Measurements from ENCODE around the gene ANKRD31.
"Not testable (repeated sequence)": the region's sequence is repeated elsewhere in the genome, so short reads cannot be mapped to it uniquely, and the experiment has no call there.

ANKRD31 gene, protein sequence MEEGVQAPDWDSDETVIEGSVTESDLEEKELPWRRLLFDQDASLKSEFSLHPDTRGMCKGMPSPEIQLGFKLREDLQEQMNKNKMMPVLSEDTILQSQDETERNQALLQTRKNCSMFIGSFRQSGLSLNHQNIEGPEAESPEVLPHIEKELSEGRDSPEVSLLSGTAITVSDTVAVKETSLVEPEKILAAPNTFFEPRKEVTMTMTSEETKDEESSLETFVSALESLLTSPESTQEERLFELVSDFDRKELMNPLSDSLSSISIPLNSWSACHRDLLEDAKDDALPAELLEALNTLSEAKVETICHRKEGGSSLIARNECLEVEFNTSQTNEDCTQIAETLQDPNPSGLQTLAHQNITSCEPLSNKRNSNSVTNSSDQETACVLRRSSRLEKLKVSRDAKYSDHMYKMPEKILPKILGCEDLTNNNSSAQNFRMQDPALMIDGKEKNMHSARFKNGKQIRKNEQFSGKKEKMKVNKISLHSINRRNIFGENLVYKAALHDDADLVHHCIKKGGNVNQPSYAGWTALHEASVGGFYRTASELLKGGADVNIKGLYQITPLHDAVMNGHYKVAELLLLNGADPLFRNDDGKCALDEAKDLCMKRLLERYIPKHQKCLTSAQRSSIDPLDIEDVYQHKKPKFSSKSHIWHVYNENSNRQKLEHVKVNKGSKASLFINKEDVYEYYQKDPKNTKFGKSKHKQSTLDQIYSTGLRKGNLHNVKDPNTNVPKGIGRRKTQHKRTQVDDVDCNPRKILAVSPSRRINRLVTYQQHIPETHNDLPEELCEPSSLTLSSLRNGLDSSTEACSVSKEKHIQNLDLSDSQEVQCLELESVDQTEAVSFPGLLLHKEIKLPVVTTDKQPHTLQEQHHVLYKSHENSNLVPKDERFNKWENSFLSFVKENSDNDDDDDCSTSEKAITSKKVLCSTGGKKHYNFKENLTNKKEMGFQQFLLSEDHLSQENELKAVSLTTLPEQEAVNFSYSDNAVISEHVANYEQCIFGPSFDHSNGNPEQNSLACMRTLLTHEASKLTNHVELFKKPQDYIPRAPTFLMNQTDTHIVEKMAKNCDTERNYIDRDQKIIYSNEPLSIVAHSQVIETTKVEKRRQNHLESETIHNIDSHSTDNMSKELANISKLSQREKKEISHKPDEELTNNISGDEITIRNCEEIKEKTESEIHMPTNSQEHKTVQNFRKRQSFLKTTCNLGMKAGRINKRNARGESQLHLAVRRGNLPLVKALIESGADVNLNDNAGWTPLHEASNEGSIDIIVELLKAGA (N-terminal part only)

DNA sequence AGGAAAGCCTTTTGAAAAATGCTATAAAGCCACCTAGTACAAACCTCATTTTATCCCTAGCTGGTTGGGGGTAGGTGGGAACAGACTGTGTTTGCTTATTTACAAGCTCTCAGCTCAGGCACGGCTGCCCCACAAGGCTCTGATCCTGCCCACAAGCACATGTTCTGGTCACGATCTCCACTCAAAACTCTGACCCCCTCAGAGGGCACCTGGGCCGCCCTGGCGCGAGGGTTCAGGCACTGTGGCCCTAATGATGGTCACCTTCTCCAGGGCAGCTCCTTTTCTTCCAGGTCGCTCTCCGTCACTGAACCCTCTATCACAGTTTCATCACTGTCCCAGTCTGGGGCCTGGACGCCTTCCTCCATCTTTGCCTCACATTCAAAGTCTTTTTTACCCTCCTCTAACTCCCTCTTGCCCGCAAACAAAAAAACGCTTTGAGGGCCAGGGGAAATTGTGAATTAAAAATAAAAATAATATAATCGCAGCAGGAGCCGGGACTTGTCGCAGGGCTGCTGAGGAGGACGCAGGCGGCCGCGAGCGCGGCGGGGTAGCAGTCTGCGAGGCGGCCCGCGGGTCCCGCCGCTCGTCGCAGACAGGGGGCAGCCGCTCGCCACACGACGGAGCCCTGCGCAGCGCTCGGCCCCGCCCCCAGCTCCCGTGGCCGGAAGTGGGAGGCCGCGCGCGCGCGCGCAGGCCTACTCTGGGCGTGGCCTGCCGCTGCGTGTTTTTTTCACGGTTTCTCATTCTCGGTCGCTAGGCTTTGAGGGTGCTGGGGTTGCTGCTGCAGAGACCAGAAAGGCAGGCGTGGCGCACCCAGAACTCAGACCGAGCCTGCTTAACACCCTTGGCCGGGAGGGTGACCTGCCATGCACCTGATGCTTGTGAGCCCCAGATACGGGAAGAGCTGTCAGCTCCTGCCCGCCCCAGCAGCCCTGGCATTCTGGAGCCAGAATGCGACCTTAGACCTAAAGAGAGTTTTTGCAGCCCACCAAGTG is at the start of gene ANKRD31:
Gene ANKRD31, minus strand, starts transcription at position 557 of the 995 bp plus-strand sequence. Its CDS starts 192 bp downstream, at position 365.
- no peak for DNase-seq

DNA sequence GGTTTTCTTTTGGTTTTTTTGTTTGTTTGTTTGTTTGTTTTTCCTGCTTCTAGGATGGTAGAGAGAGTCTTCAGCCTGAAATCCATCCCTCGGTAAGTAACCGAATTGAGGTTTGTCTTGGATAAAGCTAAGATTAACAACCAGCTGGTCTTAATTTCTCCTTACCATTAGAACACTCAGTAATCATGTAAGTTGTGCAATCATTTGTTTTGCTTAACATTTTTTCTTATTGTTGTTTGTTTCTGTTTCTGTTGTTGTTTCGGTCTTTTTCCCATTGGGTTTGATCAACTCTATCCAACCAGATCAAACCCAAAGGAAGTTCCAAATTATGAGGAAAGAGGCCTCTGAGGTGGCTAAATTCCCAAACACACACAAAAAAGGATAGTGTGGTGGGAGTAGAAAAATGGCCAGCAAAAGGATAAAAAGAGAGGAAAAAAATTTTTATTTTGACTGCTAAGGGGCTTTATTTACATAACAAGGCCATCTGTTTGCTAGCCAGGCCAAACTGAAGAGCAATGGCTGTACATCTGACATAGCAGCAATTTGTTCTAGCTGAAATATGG is 49.6 kb upstream of the ANKRD31 start:
- no peak for DNase-seq

DNA sequence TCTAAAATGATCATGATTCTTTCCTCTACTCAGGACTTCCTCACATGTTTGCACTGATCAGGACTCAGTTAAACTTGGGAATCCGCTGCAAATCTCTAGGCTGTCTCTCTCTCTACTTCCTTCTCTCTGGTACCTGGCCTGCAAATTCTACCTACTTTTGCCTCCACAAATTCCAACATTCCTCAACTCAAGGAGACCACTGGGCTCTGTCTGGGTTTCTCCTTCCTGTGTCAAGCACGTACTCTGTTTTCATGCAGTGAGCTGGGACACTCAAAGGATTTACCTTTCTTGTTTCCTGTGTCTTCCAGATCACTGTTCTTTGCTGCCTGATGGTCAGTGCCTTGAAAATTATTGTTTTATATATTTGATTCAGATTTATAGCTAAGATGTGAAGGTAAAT is 45.9 kb upstream of the ANKRD31 start:
- no peak for DNase-seq

- no peak for DNase-seq
These were observed 45.2 kb upstream of the ANKRD31 start for GRCh38 chr5:75281716-75282465.

DNA sequence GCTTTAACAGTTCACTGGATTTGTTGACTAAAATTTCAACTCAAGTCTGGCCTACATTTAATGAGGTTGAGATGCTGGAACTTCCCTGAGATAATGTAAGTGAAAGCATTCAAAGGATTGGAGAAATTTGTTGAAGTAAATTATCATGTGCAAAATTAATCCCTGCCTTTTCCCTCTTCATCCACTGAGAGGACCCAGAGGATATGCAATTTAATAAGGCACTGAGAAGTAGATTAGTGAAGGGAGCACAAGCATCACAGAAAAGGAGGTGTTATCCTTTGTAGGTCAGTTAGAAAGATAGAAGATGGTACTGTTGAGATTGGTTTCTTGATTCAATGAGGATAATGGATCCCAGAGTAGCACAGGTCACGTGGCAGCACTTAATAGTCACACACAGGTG is 42.6 kb upstream of the ANKRD31 start:
- DNase-seq, result no peak

GRCh38 chr5:75277463-75277862 is 40.8 kb upstream of the ANKRD31 start:
- DNase-seq, result no peak

DNA sequence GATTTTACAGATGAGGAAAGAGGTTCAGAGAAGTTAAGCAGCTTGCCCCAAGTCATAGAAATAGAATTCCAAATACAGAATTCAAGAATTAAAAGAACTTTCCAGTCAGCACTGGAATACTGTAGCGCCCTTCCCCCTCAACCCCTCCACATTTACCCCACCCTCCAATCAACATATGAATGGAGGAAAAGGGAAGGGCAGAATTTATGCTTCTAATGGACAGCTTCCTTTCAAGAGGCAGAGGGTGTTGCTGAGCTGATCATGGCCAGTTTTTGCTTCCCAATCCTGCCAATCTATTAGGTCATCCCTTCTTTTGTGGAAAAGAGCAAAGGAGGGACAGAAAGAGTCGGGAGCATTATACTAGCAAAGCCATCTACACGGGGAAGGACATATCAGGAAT is 39.1 kb upstream of the ANKRD31 start:
- no peak for DNase-seq

- no peak for DNase-seq
These were observed 38.5 kb upstream of the ANKRD31 start for GRCh38 chr5:75275147-75275546.

- no peak for DNase-seq
These were observed 37.8 kb upstream of the ANKRD31 start for GRCh38 chr5:75274486-75274885.

- not testable (repeated sequence) for DNase-seq
These were observed 33.9 kb upstream of the ANKRD31 start for GRCh38 chr5:75270605-75271004.

DNA sequence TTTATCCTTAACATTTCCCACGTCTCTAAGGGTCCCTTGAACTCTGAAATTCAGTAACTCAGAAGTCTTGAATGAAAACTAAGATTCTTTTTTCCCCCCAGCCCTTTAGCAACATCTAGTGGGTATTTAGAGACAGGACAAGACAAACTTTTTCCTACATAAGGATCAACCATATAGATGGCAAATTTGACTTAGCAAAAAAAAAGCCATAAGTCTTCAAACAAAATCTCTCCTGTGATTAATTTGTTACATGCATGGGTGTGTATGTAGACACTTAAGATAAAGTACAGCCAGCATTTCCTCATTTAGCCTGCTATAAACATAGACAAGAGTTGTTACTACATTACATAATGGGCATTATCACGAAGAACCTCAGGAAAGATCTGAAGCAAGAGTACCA is 29.1 kb upstream of the ANKRD31 start:
- no peak for DNase-seq

DNA sequence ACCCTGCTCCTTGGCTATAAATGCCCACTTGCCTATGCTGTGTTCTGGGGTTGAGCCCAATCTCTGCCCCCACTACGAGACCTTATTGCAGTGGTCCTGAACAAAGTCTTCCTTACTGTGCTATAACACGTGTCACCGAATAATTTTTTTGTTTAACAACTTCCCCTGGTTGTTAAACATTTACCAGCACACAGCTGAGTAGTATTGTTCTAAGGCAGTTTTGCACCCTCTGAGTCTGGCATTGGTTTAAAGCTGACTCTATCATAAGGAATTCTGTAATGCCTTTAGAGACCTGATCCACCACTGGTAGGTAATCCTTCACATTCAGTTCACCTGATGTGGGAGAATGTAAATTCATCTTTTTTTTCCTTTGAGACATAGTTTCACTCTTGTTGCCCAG is 25.6 kb upstream of the ANKRD31 start:
- no peak for DNase-seq

GRCh38 chr5:75260708-75261107 is 24.0 kb upstream of the ANKRD31 start:
- DNase-seq, result no peak

DNA sequence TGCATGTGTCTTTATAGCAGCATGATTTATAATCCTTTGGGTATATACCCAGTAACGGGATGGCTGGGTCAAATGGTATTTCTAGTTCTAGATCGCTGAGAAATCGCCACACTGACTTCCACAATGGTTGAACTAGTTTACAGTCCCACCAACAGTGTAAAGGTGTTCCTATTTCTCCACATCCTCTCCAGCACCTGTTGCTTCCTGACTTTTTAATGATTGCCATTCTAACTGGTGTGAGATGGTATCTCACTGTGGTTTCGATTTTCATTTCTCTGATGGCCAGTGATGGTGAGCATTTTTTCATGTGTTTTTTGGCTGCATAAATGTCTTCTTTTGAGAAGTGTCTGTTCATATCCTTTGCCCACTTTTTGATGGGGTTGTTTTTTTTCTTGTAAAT is 13.8 kb upstream of the ANKRD31 start:
- not testable (repeated sequence) for DNase-seq

DNA sequence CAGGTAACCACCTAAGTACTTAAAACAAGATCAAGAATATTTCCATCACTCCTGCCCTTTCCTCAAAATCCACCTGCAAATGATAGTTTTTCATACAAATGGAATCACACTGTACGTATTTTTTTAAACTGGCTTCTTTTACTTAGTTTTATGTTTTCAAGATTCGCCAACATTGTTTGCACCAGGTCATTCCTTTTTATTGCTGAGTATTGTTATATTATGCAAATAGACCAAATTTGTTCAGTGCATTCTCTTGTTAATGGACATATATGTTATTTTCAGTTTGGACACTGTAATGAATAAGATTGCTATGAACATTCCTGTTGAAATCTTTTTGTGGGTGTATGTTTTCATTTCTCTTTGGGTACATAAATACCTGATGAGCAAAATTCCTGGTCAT is 8.3 kb upstream of the ANKRD31 start:
- DNase-seq, result no peak

- DNase-seq, result no peak
These were observed 6.8 kb upstream of the ANKRD31 start for GRCh38 chr5:75243510-75243909.

DNA sequence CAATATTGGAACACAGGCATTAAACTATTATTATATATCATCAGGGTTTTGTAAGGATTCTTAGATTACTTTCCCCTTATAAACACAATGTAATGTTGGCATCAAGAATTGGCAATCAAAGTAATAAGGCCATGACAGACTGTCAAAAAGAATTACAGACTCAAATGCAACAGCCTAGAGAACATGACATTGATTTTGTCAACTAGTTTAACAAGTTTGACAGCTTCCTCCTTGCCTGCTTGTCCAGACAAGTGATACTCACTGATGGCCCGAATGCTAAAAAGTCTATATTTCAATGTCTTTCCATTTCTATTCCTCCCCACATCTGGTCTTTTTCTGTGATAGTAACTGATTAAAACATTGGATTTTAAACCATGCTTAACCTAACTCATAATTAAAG is 6.4 kb upstream of the ANKRD31 start:
- no peak for DNase-seq

DNA sequence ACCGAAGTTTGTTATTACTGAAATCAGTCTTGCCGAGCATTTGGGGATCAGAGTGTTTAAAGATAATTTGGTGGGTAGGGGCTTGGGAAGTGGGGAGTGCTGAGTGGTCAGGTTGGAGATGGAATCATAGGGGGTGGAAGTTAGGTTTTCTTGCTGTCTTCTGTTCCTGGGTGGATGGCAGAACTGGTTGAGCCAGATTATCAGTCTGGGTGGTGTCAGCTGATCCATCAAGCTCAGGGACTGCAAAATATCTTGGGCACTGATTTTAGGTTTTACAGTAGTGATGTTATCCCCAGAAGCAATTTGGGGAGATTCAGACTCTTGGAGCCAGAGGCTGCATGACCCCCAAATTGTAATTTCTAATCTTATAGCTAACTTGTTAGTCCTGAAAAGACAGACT is 5.4 kb upstream of the ANKRD31 start:
- no peak for DNase-seq

DNA sequence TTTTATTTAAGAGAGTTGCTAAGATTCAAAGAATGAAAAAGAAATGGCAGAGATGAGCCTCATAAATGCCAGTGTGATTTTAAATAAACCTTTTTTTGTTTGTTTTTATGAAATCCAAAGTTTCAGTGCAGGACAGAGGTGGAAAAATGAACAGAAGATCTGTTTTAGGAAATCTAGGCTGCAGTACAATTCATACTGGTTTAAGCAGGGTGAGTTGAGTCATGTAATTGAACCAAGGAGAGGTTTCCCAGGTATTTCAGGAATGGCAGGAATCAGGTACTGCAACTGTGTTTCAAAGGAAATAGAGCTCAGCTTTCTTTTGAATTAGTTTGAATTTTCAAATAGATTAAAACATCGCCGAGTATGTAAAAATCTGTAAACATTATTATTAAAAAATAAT is 3.0 kb upstream of the ANKRD31 start:
- DNase-seq, result no peak

DNA sequence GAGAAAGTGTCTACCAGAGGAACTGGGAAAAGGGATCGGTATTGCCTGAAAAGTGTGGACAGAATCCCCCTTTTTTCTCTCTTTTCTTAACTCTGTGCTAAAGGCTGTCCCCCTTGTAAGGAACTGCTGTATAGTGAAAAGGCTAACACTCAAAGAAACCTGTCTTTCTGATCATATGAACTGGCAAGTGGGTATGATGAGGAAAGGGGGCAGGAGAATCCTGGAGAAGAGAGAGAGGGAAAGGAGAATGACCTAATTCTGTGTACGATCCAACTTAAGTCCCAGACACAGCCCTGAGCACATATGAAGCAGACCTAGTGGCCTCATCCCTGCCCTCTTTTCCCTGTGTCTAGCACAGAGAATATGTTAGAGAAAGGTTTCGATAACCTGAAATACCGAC is 967 bp downstream of the ANKRD31 start:
- DNase-seq, result no peak

GRCh38 chr5:75234251-75234650 is 2.4 kb downstream of the ANKRD31 start:
- DNase-seq, result no peak
